Vagina (tissue), 2 donors: ENCODE data around the gene GDF15. TPM values are rescaled to one million over a fixed set of nuclear protein-coding genes. Genes with fewer than 3 reads are reported as not detected.

Experiments
- DNase-seq, 2 donors: peaks; one replicate each; pipeline ENCODE4 v3.0.0-alpha.2; 2017; ENCODE audit errors: extremely low spot score in 2 of 2
- H3K27ac ChIP-seq: fragments of 200-600 bp; sonication (generic); one replicate; pipeline ENCODE4 v1.5.1; 2019
- H3K27me3 ChIP-seq: fragments of 200-600 bp; sonication (generic); one replicate; pipeline ENCODE4 v1.5.1; 2019
- H3K36me3 ChIP-seq, 2 donors: fragments of 200-600 bp; sonication (generic); one replicate each; pipeline ENCODE4 v1.5.1; 2017 to 2019
- H3K4me1 ChIP-seq: fragments of 200-600 bp; sonication (generic); one replicate; pipeline ENCODE4 v1.5.1; 2019
- H3K4me3 ChIP-seq, 2 donors: fragments of 200-600 bp; sonication (generic); 1 replicate in 1 of 2; 2 replicates in 1 of 2; pipeline ENCODE4 v1.5.1; 2016 to 2019
- H3K9me3 ChIP-seq: fragments of 200-600 bp; sonication (generic); one replicate; pipeline ENCODE4 v1.5.1; 2019
- CTCF ChIP-seq, 3 experiments: fragments of 450-650 bp in 2 of 3; fragments of 200-600 bp in 1 of 3; sonication (generic) in 1 of 3; IDR thresholded peaks; one replicate each; pipeline ENCODE4 v1.5.1; 2017 to 2019; ENCODE audit warnings: antibody characterized with exemption in 3 of 3, mild to moderate bottlenecking in 2 of 3, moderate library complexity in 2 of 3
- POLR2A ChIP-seq, 2 donors: fragments of 450-650 bp; IDR thresholded peaks; one replicate each; pipeline ENCODE4 v1.6.1; 2017; ENCODE audit warnings: antibody characterized with exemption in 2 of 2, mild to moderate bottlenecking in 2 of 2, moderate library complexity in 2 of 2
- POLR2AphosphoS5 ChIP-seq, 2 donors: sonication (generic); formaldehyde crosslinking; IDR thresholded peaks; one replicate each; pipeline ENCODE4 v1.9.0; 2017; ENCODE audit warnings: antibody characterized with exemption in 2 of 2, mild to moderate bottlenecking in 2 of 2, low read depth in 1 of 2; ENCODE audit not compliant: insufficient read depth in 1 of 2
- intact Hi-C: fragments of 100-400 bp; cut with DNase I; formaldehyde crosslinking; loops from one replicate; pipeline ENCODE4 v1.15.1; 2023
- total RNA-seq: library from RNA; depleted of rRNA; stranded (reverse); fragments of >200 nt; gene quantifications from one replicate; pipeline ENCODE4 v1.2.3, GENCODE V29; 2016

Gene GDF15
- total RNA-seq, 1 donor from 2014 or later: 25.5 TPM

GRCh38 chr19:18417250-18418028 is 31.5 kb downstream of the GDF15 start:
- TF ChIP-seq POLR2AphosphoS5 (IDR thresholded peaks at IDR 0.05; ENCODE audit: insufficient read depth in 1 of 2, low read depth in 1 of 2) (peak in 1 of 2 donors; percentile 80), CTCF (IDR thresholded peaks at IDR 0.05) (no peak), POLR2A (IDR thresholded peaks at IDR 0.05) (peak in 1 of 2 donors; percentile 65)
- H3K4me3 ChIP-seq: peak overlapping the region; percentile 48 to 66
- no peaks in the 10 kb centered on the region for H3K36me3 ChIP-seq
- no peaks in the 10 kb centered on the region for H3K27me3 ChIP-seq
- intact Hi-C loops: loop anchor here (2.0 kb wide), 1 partner anchor 137 kb away; the partner anchor contains the start of gene JUND
- no peak for DNase-seq
- H3K4me1 ChIP-seq: peaks cover 77% of the 10 kb centered on the region
- peak overlapping the region; percentile 97 for H3K27ac ChIP-seq
- H3K9me3 ChIP-seq: no peaks in the 10 kb centered on the region

GRCh38 chr19:18418029-18418482 is 32.1 kb downstream of the GDF15 start:
- Histone ChIP-seq H3K4me1 (peaks cover 83% of the 10 kb centered on the region), H3K4me3 (peak overlapping the region; percentile 48 to 66)
- intact Hi-C loops: no loop called here

GRCh38 chr19:18418483-18419194 is 32.7 kb downstream of the GDF15 start:
- intact Hi-C loops: no loop called here
- no peak for DNase-seq
- peaks cover 89% of the 10 kb centered on the region for H3K4me1 ChIP-seq
- peak overlapping the region; percentile 97 for H3K27ac ChIP-seq
- H3K36me3 ChIP-seq: no peaks in the 10 kb centered on the region
- peak overlapping the region; percentile 66 to 76 for H3K4me3 ChIP-seq
- TF ChIP-seq CTCF (IDR thresholded peaks at IDR 0.05): no peak
- TF ChIP-seq POLR2AphosphoS5 (IDR thresholded peaks at IDR 0.05; ENCODE audit: insufficient read depth in 1 of 2, low read depth in 1 of 2): peak in 1 of 2 donors; percentile 13
- H3K27me3 ChIP-seq: no peaks in the 10 kb centered on the region
- no peaks in the 10 kb centered on the region for H3K9me3 ChIP-seq

More at GRCh38 chr19:18418029-18418482, 32.1 kb downstream of the GDF15 start:
- Histone ChIP-seq H3K36me3 (no peaks in the 10 kb centered on the region), H3K27me3 (no peaks in the 10 kb centered on the region), H3K27ac (peak overlapping the region; percentile 97), H3K9me3 (no peaks in the 10 kb centered on the region)
- DNase-seq: no peak
- no peak for TF ChIP-seq POLR2A (IDR thresholded peaks at IDR 0.05)
- TF ChIP-seq POLR2AphosphoS5 (IDR thresholded peaks at IDR 0.05; ENCODE audit: insufficient read depth in 1 of 2, low read depth in 1 of 2): no peak
- no peak for TF ChIP-seq CTCF (IDR thresholded peaks at IDR 0.05)

GRCh38 chr19:18419195-18419698 is 33.3 kb downstream of the GDF15 start, which contains the start of gene SSBP4:
Gene SSBP4, plus strand, starts transcription at chr19:18419398. Its CDS starts 251 bp downstream, at chr19:18419649.
- H3K27me3 ChIP-seq: no peaks in the 10 kb centered on the region
- intact Hi-C loops: no loop called here
- no peaks in the 10 kb centered on the region for H3K9me3 ChIP-seq
- H3K36me3 ChIP-seq: no peaks in the 10 kb centered on the region
- no peak for TF ChIP-seq CTCF (IDR thresholded peaks at IDR 0.05)
- TF ChIP-seq POLR2AphosphoS5 (IDR thresholded peaks at IDR 0.05; ENCODE audit: insufficient read depth in 1 of 2, low read depth in 1 of 2): no peak
- TF ChIP-seq POLR2A (IDR thresholded peaks at IDR 0.05): peak in 1 of 2 donors; percentile 62
- DNase-seq: no peak
- H3K27ac ChIP-seq: peak within 1 kb of the TSS; percentile 97
- peaks cover 93% of the 10 kb centered on the region for H3K4me1 ChIP-seq
- peak within 1 kb of the TSS; percentile 66 to 76 for H3K4me3 ChIP-seq
